ENCODE results near the gene KCNG2.

The KCNG2 gene

GRCh38 chr18:79769698-79770500 lies 27.8 kb upstream of the KCNG2 start:
- no peak for DNase-seq (ENCODE audit: low spot score)

GRCh38 chr18:79770501-79770815 lies 27.3 kb upstream of the KCNG2 start:
- DNase-seq (ENCODE audit: low spot score) = no peak

- DNase-seq (ENCODE audit: low spot score) = no peak
These were observed 26.9 kb upstream of the KCNG2 start for GRCh38 chr18:79770826-79771225.

GRCh38 chr18:79771446-79772107 lies 26.2 kb upstream of the KCNG2 start:
- no peak for DNase-seq (ENCODE audit: low spot score)

- no peak for DNase-seq (ENCODE audit: low spot score)
These were observed 25.5 kb upstream of the KCNG2 start for GRCh38 chr18:79772108-79772864.

GRCh38 chr18:79772865-79773696 lies 24.7 kb upstream of the KCNG2 start:
- no peak for DNase-seq (ENCODE audit: low spot score)

- DNase-seq (ENCODE audit: low spot score) = no peak
These were observed 23.6 kb upstream of the KCNG2 start for GRCh38 chr18:79774111-79774510.

GRCh38 chr18:79775441-79776221 lies 22.1 kb upstream of the KCNG2 start:
- no peak for DNase-seq (ENCODE audit: low spot score)

GRCh38 chr18:79776674-79777073 lies 21.1 kb upstream of the KCNG2 start:
- no peak for DNase-seq (ENCODE audit: low spot score)

GRCh38 chr18:79778291-79778791 lies 19.4 kb upstream of the KCNG2 start:
- DNase-seq (ENCODE audit: low spot score) = no peak

GRCh38 chr18:79779021-79779699 lies 18.6 kb upstream of the KCNG2 start:
- DNase-seq (ENCODE audit: low spot score) = no peak

- no peak for DNase-seq (ENCODE audit: low spot score)
These were observed 18.0 kb upstream of the KCNG2 start for GRCh38 chr18:79779700-79780190.

- no peak for DNase-seq (ENCODE audit: low spot score)
These were observed 17.2 kb upstream of the KCNG2 start for GRCh38 chr18:79780547-79780946.

GRCh38 chr18:79781331-79781941 lies 16.3 kb upstream of the KCNG2 start:
- DNase-seq (ENCODE audit: low spot score) = no peak

- no peak for DNase-seq (ENCODE audit: low spot score)
These were observed 15.0 kb upstream of the KCNG2 start for GRCh38 chr18:79782566-79783308.

GRCh38 chr18:79784071-79784913 lies 13.4 kb upstream of the KCNG2 start:
- DNase-seq (ENCODE audit: low spot score) = no peak

- DNase-seq (ENCODE audit: low spot score) = no peak
These were observed 12.6 kb upstream of the KCNG2 start for GRCh38 chr18:79784965-79785770.

Measured in COLO829 (cell line).